HG03095 (cell line): ENCODE data around the gene CDS2.

ENCODE experiments used
- ATAC-seq: cut with Tn5 transposase; IDR thresholded peaks from one replicate; pipeline ENCODE4 v1.9.1; 2021; ENCODE audit warnings: moderate library complexity; ENCODE audit not compliant: unreplicated experiment

The CDS2 gene

DNA sequence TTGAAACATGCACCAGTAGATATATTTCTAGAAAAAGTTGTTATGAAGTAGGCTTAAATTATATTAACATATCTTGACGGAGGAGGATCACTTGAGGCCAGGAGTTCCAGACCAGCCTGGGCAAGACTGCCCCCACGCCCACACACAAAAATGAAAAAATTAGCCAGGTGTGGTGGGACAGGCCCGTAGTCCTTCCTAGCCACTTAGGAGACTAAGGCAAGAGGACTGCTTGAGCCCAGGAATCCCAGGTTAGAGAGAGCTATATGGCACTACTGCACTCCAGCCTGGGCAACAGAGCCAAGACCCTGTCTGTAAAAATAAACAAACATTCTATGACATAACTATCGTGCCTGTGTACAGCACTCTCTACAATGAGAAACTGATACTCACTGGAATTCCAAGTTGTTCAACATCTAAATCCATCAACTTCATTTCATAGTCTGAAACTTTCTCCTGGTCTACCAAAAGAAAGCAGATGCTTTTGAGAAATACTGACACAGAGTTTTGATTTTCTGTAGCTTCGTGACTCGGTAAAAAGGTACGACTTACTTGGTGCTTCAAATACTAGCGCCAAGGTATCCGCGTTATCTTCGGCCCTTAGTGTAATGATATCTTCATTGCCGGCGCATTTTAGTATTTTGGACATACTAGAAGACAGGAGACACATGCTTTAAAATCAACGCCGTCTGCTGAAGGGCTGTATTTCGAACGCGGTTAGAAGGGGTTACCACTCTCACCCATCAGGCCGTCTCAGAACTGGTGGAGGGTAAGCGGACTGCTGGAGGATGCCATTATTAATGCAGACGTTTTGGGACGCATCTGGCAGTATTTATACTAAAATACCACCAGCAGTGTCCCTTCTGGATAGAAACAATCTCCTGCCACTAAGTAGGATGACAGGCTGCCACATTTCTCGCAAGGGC lies 8.3 kb upstream of the CDS2 start:
- ATAC-seq = no peak

DNA sequence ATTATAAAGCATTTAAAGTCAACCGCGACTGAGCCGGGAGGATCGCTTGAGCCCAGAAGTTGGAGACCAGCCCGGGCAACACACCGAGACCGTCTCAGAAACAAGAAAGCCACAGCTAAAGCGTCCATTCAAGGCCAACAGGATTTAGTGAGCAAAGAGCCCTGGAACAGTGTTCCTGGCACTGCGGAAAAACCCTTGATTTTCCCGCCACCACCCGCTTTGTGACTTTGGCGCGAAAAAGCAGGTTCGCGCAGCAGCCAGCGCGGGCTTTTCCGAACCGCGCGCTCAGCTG lies 7.7 kb upstream of the CDS2 start:
- no peak for ATAC-seq

DNA sequence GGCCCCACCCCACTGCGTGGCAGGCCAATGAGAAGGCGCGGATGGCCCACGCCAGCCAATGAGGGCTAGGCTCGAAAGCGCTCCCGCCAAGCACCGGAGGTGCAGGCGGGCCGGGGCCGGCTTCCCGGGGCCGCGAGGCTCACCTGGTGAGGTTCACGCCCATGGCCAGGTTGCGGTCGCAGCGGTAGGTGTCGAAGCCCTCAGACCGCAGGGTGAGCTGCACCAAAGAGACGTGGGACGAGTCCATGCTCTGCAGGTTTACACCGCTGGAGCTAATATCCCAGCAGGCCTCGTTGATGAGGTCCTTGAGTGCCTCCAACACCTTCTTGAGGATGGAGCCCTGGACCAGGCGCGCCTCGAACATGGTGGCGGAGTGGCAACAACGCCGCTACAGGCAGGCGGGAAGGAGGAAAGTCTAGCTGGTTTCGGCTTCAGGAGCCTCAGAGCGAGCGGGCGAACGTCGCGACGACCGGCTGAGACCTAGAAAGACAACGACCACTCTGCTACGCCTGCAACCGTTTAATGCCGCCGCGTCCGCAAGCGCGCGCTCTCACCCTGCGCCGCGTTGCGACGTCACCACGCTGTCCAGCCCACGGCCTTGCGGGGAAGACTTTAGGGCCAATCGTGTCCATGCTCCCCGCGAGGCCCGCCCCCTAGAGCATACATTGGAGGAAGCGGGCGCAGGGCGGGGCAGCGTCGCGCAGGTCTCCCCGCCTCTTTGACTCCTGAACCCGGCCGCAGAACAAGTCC lies 7.2 kb upstream of the CDS2 start, which contains the start of gene PCNA:
Gene PCNA, minus strand, starts transcription at position 524 of the 750 bp plus-strand sequence. Its CDS starts 160 bp downstream, at position 364.
- ATAC-seq = peak; percentile 91

DNA sequence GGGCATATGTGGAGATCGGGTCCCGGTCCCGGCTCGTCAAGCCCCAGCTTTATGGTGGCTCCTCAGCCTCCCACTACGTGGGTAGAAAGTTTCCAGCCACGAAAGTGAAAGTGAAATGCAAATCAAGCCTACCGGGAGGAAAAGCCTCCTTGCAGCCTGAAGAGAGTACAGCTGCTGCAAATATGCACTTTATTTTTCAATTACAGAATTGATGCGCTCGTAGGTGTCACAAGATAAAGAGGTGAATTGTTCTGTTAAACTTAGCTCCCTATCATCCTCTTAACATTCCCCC lies 6.7 kb upstream of the CDS2 start:
- no peak for ATAC-seq

DNA sequence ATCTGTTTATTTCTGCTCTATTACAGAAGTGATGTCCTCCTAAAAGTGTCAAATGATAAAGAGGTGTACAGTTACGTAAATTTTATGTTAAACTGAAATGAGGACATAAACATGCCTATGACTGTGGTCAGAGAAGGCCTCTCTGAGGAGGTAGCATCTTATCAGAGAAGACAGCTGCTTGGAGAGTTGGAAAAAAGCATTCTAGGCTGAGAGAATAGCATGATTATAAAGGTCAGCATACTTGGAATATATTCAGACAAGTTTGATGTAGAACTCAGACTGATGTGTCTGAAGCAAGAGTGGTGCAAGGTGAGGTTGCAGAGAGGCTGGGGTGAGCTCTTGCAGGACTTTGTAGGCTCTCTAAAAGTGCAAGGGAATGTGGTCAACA lies 3.9 kb upstream of the CDS2 start:
- ATAC-seq = no peak

DNA sequence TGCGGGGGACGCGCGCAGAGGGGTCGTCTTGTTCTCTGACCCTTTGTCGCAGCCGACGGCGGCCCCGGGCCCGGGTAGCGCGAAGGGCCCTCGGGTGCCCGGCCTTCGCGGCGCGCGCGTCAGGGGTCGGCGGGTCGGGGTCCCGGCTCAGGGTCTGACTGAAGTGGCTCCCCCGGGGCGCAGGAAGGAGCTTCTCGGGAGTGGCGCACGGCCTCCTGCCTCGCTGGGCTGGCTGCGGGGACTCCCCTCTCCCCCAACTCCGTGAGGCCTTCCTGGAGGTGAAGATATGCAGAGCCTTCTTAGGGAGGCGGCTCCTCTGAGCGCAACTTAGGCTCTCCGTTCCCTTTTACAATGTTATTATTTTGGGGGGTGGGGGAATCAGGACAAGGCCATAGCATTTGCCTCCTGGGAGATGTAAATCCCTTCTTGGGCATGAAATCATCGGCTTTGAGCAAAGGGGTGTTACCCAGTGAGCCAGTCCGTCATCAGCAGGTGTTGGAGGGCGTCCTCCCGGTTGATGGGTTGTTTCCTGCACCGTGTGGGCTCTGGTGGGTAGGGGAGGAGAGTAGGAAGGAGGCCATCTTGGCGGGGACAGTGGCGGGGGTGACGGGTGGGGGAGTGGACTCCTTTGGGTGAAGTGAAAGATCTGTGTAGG lies 523 bp downstream of the CDS2 start:
- peak; percentile 28 for ATAC-seq

DNA sequence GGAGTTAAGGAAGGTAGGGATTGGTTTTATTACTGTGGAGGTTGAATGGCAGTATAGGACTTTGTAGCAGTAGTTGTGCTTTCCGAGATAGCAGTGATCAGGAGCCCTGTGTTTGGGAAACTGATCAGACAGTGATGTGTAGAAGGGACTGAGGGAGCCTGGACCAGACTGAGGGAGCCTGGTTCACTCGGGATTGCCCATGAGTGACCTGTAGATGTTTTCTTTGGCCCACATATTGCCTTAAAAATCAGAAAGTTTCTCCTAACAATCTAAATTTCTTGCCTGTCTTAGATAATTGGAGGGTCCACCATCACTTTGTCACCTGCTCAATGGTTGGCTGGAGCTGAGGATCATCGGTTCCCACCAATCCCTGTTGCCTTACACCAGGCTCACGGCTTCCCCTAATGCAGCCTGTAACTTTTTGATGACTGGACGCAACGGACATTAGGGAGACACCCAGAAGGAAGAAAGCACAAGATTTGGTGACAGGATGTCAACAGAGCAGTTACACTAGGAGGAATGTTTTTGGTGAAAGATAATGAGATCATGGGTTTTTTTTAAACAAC lies 1.1 kb downstream of the CDS2 start:
- ATAC-seq = no peak

DNA sequence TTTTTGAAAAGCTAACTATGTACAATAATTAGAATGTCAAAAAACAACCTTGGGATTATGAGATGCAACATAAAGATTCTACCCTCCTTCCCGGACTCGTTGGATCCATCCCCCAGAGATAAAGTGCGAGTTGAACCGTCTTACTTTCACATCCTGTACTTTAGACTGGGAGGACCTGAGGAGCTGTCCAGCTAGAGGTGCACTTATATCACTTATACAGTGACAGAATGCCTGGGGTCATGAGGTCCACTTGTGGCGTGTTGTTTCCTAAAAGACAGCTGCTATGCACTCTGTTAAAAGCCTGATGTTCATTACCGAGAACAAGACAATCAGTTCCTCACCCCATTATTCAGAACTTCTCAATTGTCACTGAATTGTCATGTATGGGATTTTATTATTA lies 2.1 kb downstream of the CDS2 start:
- no peak for ATAC-seq

DNA sequence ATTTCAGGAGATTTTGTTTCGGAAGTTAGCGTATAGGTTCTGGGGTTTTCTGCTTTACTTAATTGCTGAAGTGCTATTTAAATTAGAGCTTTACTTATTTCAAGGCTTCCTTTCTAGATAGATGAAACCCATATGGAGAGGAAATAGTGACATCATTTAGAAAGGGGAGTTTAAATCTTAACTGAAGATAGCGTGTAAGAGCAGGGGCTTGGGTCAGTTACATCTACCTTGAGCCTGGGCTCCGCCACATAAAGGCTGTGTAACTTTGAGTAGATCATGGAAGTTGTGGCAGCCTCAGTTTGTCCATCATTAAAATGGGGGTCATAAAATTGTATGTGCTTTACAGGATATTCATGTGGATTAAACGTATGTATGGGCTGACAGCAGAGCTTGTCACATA lies 4.7 kb downstream of the CDS2 start:
- no peak for ATAC-seq

DNA sequence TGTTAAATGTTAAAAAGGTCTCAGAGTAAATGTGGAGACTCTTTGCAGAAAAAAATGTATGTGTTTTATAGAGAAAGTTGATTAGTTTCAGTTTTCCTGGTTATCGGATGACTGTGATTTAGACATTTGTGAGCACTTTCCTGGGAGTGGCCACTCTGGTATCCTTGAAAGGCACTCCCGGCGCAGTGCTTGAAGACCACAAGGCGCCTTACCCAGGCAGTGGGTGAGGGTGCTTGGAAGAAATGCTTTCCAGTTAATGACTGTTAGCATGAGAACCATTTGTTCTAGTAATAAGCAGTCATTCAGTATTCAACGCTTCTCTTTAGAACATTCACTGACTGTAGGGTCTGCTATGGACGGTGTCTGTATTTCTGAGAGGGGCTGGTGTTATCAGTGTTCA lies 7.2 kb downstream of the CDS2 start:
- no peak for ATAC-seq

DNA sequence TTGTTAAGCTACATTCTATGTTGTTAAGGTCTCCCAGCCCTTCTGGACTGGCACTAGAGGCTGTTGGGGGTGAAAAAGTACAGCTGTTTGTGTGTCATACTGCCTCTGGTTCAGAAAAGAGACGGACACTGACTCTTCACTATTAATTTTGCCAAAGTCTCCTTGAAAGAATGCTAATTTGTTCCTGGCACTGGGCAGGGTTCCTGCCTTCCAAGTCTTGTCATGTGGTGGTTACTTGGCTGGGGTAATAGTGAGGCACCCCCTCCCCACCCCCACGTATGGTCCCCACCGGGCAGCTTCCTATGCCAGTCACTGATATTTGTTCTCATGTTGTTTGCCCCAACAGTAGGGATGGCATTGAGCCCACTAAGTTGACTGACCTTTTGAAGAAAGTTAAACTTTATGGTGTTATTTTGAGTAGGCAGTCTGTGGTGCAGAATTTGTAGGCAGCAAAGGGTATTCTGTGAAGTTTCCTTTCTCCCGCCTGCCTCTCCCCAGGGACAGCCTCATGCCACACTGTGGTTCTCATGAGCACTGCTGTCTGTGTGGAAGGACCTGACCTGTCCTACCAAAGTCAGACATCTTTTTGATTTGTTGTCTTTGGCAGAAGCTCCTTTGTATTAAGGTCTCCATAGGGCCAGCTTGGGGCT lies 8.7 kb downstream of the CDS2 start:
- ATAC-seq = peak; percentile 42

DNA sequence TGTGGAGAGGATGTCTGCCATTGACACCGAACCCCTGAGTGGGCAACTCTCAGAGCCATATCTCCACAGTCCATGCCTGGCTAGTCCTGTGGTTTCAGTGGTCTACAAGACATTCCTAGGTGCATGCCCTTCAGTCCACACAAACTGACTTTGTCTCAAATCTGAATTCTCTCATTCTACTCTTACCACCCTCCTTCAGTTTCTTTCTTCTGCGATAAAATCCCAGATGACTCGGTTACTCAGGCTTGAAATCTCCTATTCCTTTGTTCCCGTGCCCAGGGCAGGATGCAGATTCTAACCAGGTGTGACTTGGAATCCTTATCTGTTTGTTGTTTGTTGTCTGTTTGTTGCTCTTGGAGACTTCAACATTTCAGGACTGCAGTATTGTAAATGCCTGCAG lies 9.3 kb downstream of the CDS2 start:
- peak; percentile 15 for ATAC-seq

DNA sequence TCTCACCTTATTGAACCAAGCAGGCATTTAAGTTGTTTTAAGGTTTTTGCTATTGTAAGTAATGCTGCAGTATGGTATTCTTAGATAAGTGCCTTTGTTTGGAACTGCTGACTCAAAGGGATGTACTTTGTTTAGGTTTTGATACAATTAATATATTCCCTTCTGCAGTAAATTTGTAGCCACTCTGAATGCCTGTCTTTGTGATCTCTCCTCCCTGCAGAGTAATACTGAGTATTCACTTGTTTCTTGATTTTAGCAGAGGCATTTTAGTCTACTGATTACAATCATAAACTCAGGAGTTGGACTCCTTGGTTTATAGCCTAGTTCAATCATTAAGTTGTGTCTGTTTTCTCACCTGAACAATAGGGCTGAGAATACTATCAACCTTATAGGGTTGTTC lies 13.4 kb downstream of the CDS2 start:
- no peak for ATAC-seq

DNA sequence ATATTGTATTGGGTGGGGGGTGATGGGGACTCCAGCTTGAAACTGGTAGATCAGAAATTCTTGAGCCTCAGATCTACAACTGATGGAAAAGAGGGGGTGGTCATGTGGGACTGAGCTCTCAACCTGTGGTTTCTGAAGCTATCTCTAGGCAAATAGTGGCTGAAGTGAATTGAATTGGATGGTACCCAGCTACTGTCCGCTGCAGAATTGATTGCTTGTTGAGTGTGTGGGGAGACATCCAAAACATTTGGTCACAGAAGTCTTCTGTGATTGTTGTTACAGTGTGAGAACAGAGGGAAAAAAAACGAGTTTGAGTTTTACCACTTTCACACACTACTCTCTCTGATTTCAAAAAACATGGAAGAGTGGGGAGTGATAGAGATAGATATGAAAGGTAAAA lies 14.8 kb downstream of the CDS2 start:
- ATAC-seq = no peak

DNA sequence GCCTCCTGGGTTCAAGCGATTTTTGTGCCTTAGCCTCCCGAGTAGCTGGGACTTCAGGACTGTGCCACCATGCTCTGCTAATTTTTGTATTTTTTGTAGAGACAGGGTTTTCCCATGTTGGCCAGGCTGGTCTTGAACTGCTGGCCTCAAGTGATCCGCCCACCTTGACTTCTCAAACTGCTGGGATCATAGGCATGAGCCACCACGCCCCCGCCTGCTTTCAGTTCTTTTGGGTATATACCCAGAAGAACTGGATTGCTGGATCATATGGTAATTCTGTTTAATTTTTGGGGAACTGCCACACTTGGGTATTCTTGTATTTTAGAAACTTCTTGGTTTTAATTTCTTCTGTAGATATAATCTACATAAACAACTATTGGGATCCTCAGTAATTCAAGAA lies 17.0 kb downstream of the CDS2 start:
- ATAC-seq = no peak

DNA sequence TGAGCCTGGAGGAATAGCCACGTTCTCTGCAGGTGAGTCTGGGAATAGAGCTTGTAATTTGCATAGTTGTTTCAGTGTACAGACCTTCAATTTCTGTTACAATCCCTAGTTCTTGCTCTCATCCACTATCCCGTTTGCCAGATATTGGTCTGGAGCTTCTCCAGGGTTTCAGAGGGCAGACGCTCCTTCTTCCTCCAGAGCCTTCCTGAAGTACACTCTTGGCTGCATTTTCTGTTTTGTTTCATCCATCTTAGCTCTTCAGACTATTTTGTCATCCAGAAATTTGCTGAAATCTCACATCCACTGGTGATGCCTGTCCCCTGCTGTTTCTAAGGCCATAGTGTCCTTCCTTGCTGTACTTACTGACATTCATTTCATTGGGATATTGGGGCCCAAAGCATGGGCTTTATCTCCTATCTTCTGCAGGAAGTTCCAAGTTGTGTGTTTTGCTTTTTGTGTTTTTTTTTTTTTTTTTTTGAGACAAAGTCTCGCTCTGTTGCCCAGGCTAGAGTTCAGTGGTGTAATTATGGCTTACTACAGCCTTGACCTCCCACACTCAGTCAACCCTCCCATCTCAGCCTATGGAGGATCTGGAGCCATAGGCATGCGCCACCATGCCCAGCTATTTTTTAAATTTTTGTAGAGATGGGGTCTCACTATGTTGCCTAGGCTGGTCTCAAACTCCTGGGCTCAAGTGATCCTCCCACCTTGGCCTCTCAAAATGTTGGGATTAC lies 18.7 kb downstream of the CDS2 start:
- ATAC-seq = no peak

DNA sequence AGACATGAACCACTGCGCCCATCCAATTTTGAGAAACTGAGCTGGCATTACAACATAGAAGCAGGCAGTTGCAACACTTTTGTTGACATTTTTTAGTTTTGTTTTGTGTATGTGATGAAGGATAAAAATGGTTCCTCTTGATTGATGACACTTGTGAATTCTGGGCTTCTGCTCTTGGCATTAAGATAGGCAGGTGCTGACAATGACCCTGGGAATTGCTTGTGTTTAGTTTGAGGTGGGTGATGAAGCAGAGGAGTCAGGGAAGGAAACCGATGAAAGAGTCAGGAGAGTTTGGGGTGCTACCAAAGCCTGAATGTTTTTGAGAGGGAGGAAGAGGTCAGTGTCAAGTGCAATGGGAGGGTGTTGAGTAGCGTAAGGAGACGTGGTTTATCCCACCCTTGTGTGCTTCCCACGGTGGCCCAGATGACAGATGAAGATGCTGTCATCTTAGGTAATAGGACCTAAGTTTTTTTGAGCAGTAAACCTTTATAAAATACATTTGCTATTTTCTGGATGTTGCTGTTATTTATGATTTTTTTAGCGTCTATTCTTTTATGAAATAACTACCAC lies 19.4 kb downstream of the CDS2 start:
- ATAC-seq = no peak

DNA sequence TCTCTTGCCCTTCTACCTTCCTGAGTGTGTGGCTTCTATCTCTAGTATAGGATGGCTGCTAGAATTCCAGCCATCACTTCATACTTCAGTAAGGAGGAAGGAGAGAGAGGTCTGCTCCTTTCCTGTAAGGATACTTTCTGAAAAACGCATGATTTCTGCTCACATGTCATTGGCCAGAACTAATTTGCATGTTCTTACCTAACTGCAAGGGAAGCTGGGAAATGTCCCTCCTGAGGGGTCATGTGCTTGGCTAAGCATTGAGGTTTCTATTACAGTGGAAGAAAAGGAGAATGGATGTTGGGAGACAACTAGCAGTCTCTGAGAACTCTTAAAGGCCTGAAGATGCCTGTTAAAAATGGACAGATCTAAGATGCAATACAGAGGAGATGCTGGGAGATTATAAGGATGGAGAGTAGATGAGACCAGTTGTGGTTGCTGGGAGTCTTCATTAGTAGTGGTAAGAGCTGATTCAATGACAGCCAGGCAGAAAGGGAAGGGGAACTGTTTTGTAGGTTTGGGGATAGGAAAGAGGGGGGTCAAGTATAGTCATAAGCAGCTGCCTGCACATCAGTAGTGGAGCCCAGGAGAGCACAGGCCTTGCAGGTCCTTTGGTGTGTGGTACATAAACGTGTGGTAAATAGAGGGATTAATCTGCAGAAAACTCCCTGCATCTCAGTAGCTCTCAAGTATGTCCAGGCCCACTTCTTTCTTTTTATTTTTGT lies 20.2 kb downstream of the CDS2 start:
- ATAC-seq = no peak

DNA sequence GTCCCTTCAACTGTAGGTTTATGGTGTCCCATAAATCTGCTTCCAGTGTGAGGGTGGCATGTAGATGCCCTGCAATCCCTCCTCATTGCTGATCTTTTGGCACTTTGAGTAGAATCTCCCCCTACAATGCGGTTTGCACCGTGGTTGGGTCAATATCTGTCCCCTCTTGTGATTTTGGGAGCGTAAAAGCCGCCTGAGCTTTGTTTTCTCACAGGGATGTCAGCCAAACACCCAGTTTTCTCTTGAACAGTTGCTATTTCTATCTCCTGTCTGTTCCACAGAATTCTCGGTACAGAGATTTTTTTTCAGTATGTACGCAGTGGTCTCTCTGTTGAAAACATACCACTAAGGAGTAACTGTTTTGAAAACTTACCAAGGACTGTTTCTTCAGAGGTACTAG lies 21.8 kb downstream of the CDS2 start:
- no peak for ATAC-seq

DNA sequence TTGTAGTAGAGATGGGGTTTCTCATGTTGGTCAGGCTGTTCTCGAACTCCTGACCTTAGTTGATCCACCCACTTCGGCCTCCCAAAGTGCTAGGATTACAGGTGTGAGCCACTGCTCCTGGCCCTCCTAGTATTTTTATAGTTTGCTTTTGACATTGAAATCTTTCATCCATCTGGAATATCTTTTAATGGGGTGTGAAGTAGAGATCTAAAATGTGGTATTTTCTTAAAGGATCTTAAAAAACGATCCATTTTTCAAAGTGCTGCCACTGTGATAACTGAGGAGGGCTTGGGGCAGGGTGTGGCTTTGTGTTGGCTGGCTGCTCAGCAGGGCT lies 23.1 kb downstream of the CDS2 start:
- ATAC-seq = no peak
